ENCODE results near the gene SLU7.
"Not testable (repeated sequence)": the region's sequence is repeated elsewhere in the genome, so short reads cannot be mapped to it uniquely, and the experiment has no call there.

The SLU7 gene

GRCh38 chr5:160450164-160450932 lies 31.5 kb upstream of the SLU7 start:
- no peak for DNase-seq

- no peak for DNase-seq
Observed at GRCh38 chr5:160449458-160449857, 30.6 kb upstream of the SLU7 start.

- DNase-seq, result no peak
Observed at GRCh38 chr5:160448886-160449285, 30.0 kb upstream of the SLU7 start.

- DNase-seq, result no peak
Observed at GRCh38 chr5:160445751-160446150, 26.9 kb upstream of the SLU7 start.

- DNase-seq, result no peak
Observed at GRCh38 chr5:160445132-160445531, 26.3 kb upstream of the SLU7 start.

- no peak for DNase-seq
Observed at GRCh38 chr5:160444407-160444806, 25.5 kb upstream of the SLU7 start.

GRCh38 chr5:160442824-160443431 lies 24.0 kb upstream of the SLU7 start:
- DNase-seq, result no peak

- DNase-seq, result no peak
Observed at GRCh38 chr5:160441311-160441781, 22.5 kb upstream of the SLU7 start.

- DNase-seq, result peak; percentile 86
Observed at GRCh38 chr5:160439205-160439600, 20.3 kb upstream of the SLU7 start.

- DNase-seq, result peak; percentile 74
Observed at GRCh38 chr5:160438316-160439204, 19.7 kb upstream of the SLU7 start.

GRCh38 chr5:160437271-160437670 lies 18.4 kb upstream of the SLU7 start:
- no peak for DNase-seq

- DNase-seq, result not testable (repeated sequence)
Observed at GRCh38 chr5:160436661-160437060, 17.8 kb upstream of the SLU7 start.

- DNase-seq, result no peak
Observed at GRCh38 chr5:160436017-160436416, 17.1 kb upstream of the SLU7 start.

- no peak for DNase-seq
Observed at GRCh38 chr5:160435532-160435931, 16.7 kb upstream of the SLU7 start.

- DNase-seq, result no peak
Observed at GRCh38 chr5:160434022-160434531, 15.2 kb upstream of the SLU7 start.

GRCh38 chr5:160432787-160433186 lies 13.9 kb upstream of the SLU7 start:
- DNase-seq, result no peak

GRCh38 chr5:160432196-160432595 lies 13.3 kb upstream of the SLU7 start:
- no peak for DNase-seq

- no peak for DNase-seq
Observed at GRCh38 chr5:160427607-160428006, 8.7 kb upstream of the SLU7 start.

GRCh38 chr5:160423099-160423498 lies 4.2 kb upstream of the SLU7 start:
- DNase-seq, result peak; percentile 37

GRCh38 chr5:160421625-160422258 lies 2.9 kb upstream of the SLU7 start, which contains the start of gene PTTG1:
PTTG1 (plus strand) TSS chr5:160421855; CDS start chr5:160422313, 458 bp downstream.
- peak; percentile 88 for DNase-seq

- no peak for DNase-seq
Observed at GRCh38 chr5:160420331-160420610, 1.4 kb upstream of the SLU7 start.

GRCh38 chr5:160419458-160420330 lies 813 bp upstream of the SLU7 start:
- no peak for DNase-seq

All from CD4-positive, alpha-beta T cell treated with Interleukin-4 for 4 hours (primary cell).